K562 (cell line): Measurements from ENCODE around the gene HNRNPDL. TPM values are rescaled to one million over a fixed set of nuclear protein-coding genes. Genes with fewer than 3 reads are reported as not detected.

Experiments
- CEBPG ChIP-seq, 3 experiments: fragments of 200-800 bp in 1 of 3; sonication (Bioruptor generic) in 1 of 3; sonication (generic) in 1 of 3; formaldehyde crosslinking in 1 of 3; IDR thresholded peaks in 2 of 3; conservative IDR thresholded peaks in 1 of 3; 2 replicates each; pipeline versions ENCODE4 v1.6.1 to v1.8.0; 2016 to 2022; ENCODE audit warnings: missing compliant biosample characterization in 2 of 3, missing genetic modification characterization in 2 of 3, mild to moderate bottlenecking in 1 of 3, missing genetic modification reagents in 1 of 3
- EGR1 ChIP-seq: fragments of 450-650 bp; conservative IDR thresholded peaks from 2 replicates; pipeline ENCODE4 v1.6.1; 2017; ENCODE audit warnings: mild to moderate bottlenecking
- GABPB2 ChIP-seq: fragments of 250-450 bp; sonication (Bioruptor Pico); conservative IDR thresholded peaks from 2 replicates; pipeline ENCODE4 v1.5.1; 2021; ENCODE audit warnings: mild to moderate bottlenecking
- KDM4B ChIP-seq, 2 experiments: fragments of 450-650 bp in 1 of 2; sonication (generic) in 1 of 2; IDR thresholded peaks; 2 replicates each; pipeline ENCODE4 v1.6.1; 2016 to 2017; ENCODE audit warnings: borderline replicate concordance in 2 of 2, antibody characterized with exemption in 1 of 2, low read depth in 1 of 2, mild to moderate bottlenecking in 1 of 2
- MYBL2 ChIP-seq, 2 experiments: fragments of 450-650 bp in 1 of 2; sonication (generic) in 1 of 2; formaldehyde crosslinking in 1 of 2; IDR thresholded peaks; 2 replicates each; pipeline versions ENCODE4 v1.6.1 to v1.8.1; 2017 to 2022; ENCODE audit warnings: borderline replicate concordance in 1 of 2, inconsistent platforms in 1 of 2, low read depth in 1 of 2, mild to moderate bottlenecking in 1 of 2, missing genetic modification reagents in 1 of 2, moderate library complexity in 1 of 2
- NFRKB ChIP-seq: fragments of 450-650 bp; IDR thresholded peaks from 2 replicates; pipeline ENCODE4 v1.6.1; 2016; ENCODE audit warnings: low read depth
- POLR2AphosphoS5 ChIP-seq: IDR thresholded peaks from 2 replicates; pipeline ENCODE4 v1.6.1; 2011; ENCODE audit warnings: mild to moderate bottlenecking, low read depth, low read length, moderate library complexity; ENCODE audit not compliant: control insufficient read depth, insufficient read depth
- RBM25 ChIP-seq: fragments of 200-400 bp; formaldehyde crosslinking; IDR thresholded peaks from 2 replicates; pipeline ENCODE4 v1.6.1; 2018; ENCODE audit warnings: low read length, low read depth, moderate library complexity; ENCODE audit not compliant: severe bottlenecking
- SAFB2 ChIP-seq: fragments of 200-400 bp; formaldehyde crosslinking; IDR thresholded peaks from 2 replicates; pipeline ENCODE4 v1.6.1; 2018; ENCODE audit warnings: borderline replicate concordance, low read length, low read depth, moderate library complexity; ENCODE audit not compliant: severe bottlenecking
- TAF1 ChIP-seq: IDR thresholded peaks from 2 replicates; pipeline ENCODE4 v1.6.1; 2011; ENCODE audit warnings: mild to moderate bottlenecking, low read length, moderate library complexity; ENCODE audit not compliant: insufficient read depth, control insufficient read depth, severe bottlenecking; ENCODE audit errors: extremely low read depth
- TCFL5 ChIP-seq: fragments of 250-450 bp; sonication (Bioruptor Pico); conservative IDR thresholded peaks from 2 replicates; pipeline ENCODE4 v1.6.1; 2021; ENCODE audit warnings: mild to moderate bottlenecking, moderate library complexity, matching md5 sums
- ZC3H8 ChIP-seq: fragments of 450-650 bp; IDR thresholded peaks from 2 replicates; pipeline ENCODE4 v1.6.1; 2017
- ZNF12 ChIP-seq: sonication (generic); formaldehyde crosslinking; IDR thresholded peaks from 2 replicates; pipeline ENCODE4 v1.4.0; 2020; ENCODE audit warnings: mild to moderate bottlenecking, missing genetic modification reagents
- ZNF764 ChIP-seq: fragments of 250-450 bp; sonication (Bioruptor Pico); IDR thresholded peaks from 2 replicates; pipeline ENCODE4 v1.4.0; 2020; ENCODE audit warnings: low read depth, mild to moderate bottlenecking, moderate library complexity
- ZNF77 ChIP-seq: fragments of 250-450 bp; sonication (Bioruptor Pico); IDR thresholded peaks from 2 replicates; pipeline ENCODE4 v1.5.0; 2020
- ZNF780A ChIP-seq: fragments of 250-450 bp; sonication (Bioruptor Pico); IDR thresholded peaks from 2 replicates; pipeline ENCODE4 v1.5.0; 2021; ENCODE audit warnings: mild to moderate bottlenecking
- polyA plus RNA-seq, 8 experiments: library from polyadenylated mRNA; depleted of rRNA in 4 of 8; stranded (reverse) in 5 of 8; unstranded in 3 of 8; fragments of >200 nt; fragmentation: Nextera tagmentation in 2 of 8; fragmentation: Illumina TruSeq in 1 of 8; extraction: Ambion mirVana in 2 of 8; extraction: Trizol in 1 of 8; gene quantifications; 2 replicates each; pipeline versions ENCODE4 v1.2.1 to v1.2.3, GENCODE V29; 2011 to 2014; ENCODE audit warnings: inconsistent platforms in 1 of 8, missing spikeins in 1 of 8
- total RNA-seq, 7 experiments: library from RNA; depleted of rRNA in 6 of 7; stranded (reverse); fragments of >200 nt in 6 of 7; fragmentation: Illumina TruSeq in 2 of 7; extraction: Trizol in 2 of 7; gene quantifications; 2 replicates each; pipeline versions ENCODE4 v1.2.1 to v1.2.3, GENCODE V29; 2011 to 2021; ENCODE audit warnings: low replicate concordance in 1 of 7
- TF ChIP-seq, protein P1 (sequence below), 2 experiments: IDR thresholded peaks; 2 replicates each; pipeline ENCODE4 v1.6.1; 2012; ENCODE audit warnings: improper control_type of control experiment in 2 of 2, low read depth in 2 of 2, low read length in 2 of 2, borderline replicate concordance in 1 of 2
- TF ChIP-seq, protein P2 (sequence below): fragments of 250-450 bp; sonication (Bioruptor Pico); IDR thresholded peaks from 2 replicates; pipeline ENCODE4 v1.8.0; 2021; ENCODE audit warnings: borderline replicate concordance, mild to moderate bottlenecking, moderate library complexity; ENCODE audit not compliant: poor library complexity, severe bottlenecking
- TF ChIP-seq, protein P3 (sequence below): fragments of 250-450 bp; sonication (Bioruptor Pico); IDR thresholded peaks from 2 replicates; pipeline ENCODE4 v1.5.1; 2021; ENCODE audit warnings: mild to moderate bottlenecking
- TF ChIP-seq, protein P4 (sequence below): sonication (generic); formaldehyde crosslinking; IDR thresholded peaks from 2 replicates; pipeline ENCODE4 v1.8.0; 2022; ENCODE audit warnings: mild to moderate bottlenecking, low read depth, missing genetic modification reagents

HNRNPDL gene
- total and polyA plus RNA-seq, 9 of the 15 experiments (the other 6 are each of a cell fraction or from before 2014, with no cell fraction given) = 243 to 652 (median 351) TPM

DNA sequence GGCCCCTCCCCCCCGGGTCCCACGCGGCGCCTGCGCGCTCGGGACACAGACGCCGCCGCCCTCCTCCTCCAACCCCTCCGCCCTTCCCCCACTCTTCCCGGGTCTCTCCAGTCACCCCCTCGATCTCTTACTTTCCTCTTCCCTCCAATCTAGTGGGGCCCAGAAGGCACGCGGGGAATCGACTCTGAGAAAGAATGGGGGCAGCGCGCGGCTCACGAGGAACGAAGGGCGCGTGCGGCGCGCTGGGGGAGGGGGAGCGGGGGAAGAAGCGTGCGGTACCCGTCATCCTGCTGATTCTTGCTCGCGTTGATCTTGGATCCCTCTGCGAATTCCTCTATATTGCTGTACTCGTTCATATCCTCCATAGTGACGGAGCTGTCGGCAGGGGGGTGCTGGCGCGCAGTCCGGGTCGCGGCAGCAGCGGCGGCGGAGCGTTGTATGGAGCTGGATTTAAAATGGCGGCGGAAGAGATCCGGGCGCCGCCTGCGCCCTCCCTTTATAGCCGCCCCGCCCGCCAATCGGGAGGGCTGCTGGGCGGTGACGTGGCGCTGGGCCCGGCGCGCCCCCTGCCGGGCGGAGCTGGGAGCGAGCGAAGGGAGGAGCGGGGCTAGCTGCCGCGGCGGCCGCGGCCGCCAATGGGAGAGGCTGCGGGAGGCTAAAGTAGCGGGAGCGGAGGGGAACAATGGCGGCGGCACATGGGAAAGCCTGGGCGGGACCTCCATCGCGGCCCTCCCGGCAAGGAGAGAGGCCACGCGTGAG is 1.1 kb downstream of the HNRNPDL start (continued):
- no peak for TF ChIP-seq ZNF764
- peak; percentile 93 for TF ChIP-seq TAF1
- no peak for TF ChIP-seq SAFB2
- TF ChIP-seq, protein P1, sequence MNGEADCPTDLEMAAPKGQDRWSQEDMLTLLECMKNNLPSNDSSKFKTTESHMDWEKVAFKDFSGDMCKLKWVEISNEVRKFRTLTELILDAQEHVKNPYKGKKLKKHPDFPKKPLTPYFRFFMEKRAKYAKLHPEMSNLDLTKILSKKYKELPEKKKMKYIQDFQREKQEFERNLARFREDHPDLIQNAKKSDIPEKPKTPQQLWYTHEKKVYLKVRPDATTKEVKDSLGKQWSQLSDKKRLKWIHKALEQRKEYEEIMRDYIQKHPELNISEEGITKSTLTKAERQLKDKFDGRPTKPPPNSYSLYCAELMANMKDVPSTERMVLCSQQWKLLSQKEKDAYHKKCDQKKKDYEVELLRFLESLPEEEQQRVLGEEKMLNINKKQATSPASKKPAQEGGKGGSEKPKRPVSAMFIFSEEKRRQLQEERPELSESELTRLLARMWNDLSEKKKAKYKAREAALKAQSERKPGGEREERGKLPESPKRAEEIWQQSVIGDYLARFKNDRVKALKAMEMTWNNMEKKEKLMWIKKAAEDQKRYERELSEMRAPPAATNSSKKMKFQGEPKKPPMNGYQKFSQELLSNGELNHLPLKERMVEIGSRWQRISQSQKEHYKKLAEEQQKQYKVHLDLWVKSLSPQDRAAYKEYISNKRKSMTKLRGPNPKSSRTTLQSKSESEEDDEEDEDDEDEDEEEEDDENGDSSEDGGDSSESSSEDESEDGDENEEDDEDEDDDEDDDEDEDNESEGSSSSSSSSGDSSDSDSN (IDR thresholded peaks at IDR 0.05; ENCODE audit: borderline replicate concordance in 1 of 2, low read depth in 2 of 2, low read length in 2 of 2) = no peak
- peak; percentile 92 for TF ChIP-seq RBM25
- no peak for TF ChIP-seq ZNF780A (CRISPR knock-in tag)
- TF ChIP-seq ZNF77 (CRISPR knock-in tag) = no peak
- no peak for TF ChIP-seq MYBL2 (IDR thresholded peaks at IDR 0.05; ENCODE audit: low read depth)
- TF ChIP-seq MYBL2 (CRISPR knock-in tag; IDR thresholded peaks at IDR 0.05; ENCODE audit: borderline replicate concordance) = no peak
- no peak for TF ChIP-seq TCFL5
- TF ChIP-seq ZC3H8 = no peak
- TF ChIP-seq EGR1 = peak; percentile 49
- peak; percentile 91 for TF ChIP-seq NFRKB
- TF ChIP-seq, protein P2, sequence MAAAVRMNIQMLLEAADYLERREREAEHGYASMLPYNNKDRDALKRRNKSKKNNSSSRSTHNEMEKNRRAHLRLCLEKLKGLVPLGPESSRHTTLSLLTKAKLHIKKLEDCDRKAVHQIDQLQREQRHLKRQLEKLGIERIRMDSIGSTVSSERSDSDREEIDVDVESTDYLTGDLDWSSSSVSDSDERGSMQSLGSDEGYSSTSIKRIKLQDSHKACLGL (CRISPR knock-in tag) = peak; percentile 25
- TF ChIP-seq, protein P3, sequence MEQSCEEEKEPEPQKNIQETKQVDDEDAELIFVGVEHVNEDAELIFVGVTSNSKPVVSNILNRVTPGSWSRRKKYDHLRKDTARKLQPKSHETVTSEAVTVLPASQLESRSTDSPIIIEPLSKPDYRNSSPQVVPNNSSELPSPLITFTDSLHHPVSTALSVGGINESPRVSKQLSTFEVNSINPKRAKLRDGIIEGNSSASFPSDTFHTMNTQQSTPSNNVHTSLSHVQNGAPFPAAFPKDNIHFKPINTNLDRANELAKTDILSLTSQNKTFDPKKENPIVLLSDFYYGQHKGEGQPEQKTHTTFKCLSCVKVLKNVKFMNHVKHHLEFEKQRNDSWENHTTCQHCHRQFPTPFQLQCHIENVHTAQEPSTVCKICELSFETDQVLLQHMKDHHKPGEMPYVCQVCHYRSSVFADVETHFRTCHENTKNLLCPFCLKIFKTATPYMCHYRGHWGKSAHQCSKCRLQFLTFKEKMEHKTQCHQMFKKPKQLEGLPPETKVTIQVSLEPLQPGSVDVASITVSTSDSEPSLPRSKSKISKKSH (CRISPR knock-in tag) = no peak
- TF ChIP-seq, protein P4, sequence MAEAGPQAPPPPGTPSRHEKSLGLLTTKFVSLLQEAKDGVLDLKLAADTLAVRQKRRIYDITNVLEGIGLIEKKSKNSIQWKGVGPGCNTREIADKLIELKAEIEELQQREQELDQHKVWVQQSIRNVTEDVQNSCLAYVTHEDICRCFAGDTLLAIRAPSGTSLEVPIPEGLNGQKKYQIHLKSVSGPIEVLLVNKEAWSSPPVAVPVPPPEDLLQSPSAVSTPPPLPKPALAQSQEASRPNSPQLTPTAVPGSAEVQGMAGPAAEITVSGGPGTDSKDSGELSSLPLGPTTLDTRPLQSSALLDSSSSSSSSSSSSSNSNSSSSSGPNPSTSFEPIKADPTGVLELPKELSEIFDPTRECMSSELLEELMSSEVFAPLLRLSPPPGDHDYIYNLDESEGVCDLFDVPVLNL (CRISPR knock-in tag) = 0 out of 2 replicates have a peak, but pooled peaks have one; percentile 9
- TF ChIP-seq POLR2AphosphoS5 = peak; percentile 97
- no peak for TF ChIP-seq CEBPG (CRISPR knock-in tag; IDR thresholded peaks at IDR 0.05)
- no peak for TF ChIP-seq CEBPG (tag; conservative IDR thresholded peaks at IDR 0.05 in 1 of 2, IDR thresholded peaks at IDR 0.05 in 1 of 2)
- no peak for TF ChIP-seq GABPB2 (CRISPR knock-in tag)
- TF ChIP-seq ZNF12 (CRISPR knock-in tag) = no peak
- no peak for TF ChIP-seq KDM4B (IDR thresholded peaks at IDR 0.05; ENCODE audit: borderline replicate concordance in 2 of 2, low read depth in 1 of 2)
